ENCODE data around the gene CALML3.

CALML3 gene

DNA sequence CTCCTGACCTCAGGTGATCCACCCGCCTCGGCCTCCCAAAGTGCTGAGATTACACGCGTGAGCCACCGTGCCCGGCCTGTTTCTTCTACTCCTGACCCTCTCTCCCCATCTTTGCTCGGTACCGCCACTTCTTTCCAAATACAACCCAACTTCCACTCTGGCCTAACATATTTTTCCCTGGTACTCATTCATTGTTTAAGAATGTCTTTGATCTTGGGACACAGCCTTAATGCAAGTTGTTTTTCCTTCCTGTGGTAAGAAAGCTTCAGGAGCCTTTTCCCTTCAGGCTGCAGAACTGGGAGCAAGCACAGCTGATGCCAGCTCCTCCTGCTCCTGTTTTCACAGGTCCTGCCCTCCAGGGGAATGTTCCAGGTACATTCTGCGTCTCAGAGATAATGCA is 13.7 kb downstream of the CALML3 start:
- Histone ChIP-seq H3K36me3 (ENCODE audit: control insufficient read depth, insufficient read depth, low read length) (no peaks in the 10 kb centered on the region), H3K27ac (ENCODE audit: low read depth, low read length) (no peak overlapping the region), H3K27me3 (ENCODE audit: control insufficient read depth, insufficient read depth, low read length) (no peaks in the 10 kb centered on the region), H3K4me3 (ENCODE audit: low read depth, low read length) (no peak overlapping the region), H3K9me3 (ENCODE audit: control insufficient read depth, insufficient read depth, low read length) (peaks cover 5% of the 10 kb centered on the region; the same call in 1 of the 2 replicates), H3K9ac (ENCODE audit: low read depth, low read length) (no peak overlapping the region), H3K4me1 (ENCODE audit: control insufficient read depth, insufficient read depth, low read length) (no peaks in the 10 kb centered on the region)

DNA sequence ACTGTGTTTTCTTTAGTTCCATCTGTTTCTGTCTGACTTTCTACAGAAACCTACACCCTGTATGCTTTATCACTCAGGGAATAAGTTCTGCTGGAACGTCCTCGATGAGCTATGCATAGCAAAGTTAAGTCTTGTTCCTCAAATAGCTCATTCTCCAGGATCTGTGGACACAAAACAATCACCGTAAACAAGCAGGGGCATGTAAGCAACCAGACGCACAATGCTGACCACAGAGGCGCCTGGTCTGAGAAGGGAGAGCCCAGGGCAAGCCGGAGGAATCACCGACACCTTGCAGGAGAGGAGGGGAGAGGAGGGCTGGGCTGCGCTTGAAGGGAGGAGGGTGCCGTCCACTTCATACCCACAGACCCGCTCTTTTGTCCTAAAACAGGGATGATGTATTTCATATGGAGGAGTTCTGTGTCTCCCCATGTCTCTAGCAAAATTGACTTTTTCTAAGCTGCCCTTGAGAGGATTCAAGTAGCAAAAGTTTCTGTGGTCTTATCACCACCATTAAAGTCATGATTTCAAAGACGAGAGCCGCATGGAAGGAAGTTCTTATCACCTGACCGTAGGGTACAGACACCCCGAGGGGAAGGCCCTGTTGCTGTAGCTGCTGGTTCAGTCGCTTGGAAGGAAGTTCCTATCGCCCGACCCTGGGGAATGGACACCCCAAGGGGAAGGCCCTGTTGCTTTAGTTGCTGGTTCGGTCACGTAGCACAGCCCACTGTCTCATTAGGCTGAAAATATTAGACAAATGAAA is 14.3 kb downstream of the CALML3 start:
- no peak overlapping the region for H3K4me3 ChIP-seq (ENCODE audit: low read depth, low read length)
- H3K36me3 ChIP-seq (ENCODE audit: control insufficient read depth, insufficient read depth, low read length): no peaks in the 10 kb centered on the region
- H3K27ac ChIP-seq (ENCODE audit: low read depth, low read length): no peak overlapping the region

DNA sequence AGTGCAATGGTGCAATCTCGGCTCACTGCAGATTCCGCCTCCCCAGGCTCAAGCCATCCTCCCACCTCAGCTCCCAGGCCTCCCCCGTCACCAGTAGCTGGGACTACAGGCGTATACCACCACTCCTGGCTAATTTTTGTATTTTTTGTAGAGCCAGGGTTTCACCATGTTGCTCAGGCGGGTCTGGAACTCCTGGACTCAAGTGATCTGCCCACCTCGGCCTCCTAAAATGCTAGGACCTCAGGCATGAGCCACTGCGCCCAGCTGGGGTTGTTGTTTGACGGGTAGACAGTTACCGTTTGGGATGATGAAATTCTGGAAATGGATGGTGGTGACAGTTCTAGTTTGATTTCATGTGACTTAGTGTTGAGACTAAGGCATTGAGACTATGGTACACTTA is 15.3 kb downstream of the CALML3 start:
- Histone ChIP-seq H3K27me3 (ENCODE audit: control insufficient read depth, insufficient read depth, low read length) (no peaks in the 10 kb centered on the region), H3K27ac (ENCODE audit: low read depth, low read length) (no peak overlapping the region), H3K4me3 (ENCODE audit: low read depth, low read length) (no peak overlapping the region), H3K9ac (ENCODE audit: low read depth, low read length) (no peak overlapping the region), H3K4me1 (ENCODE audit: control insufficient read depth, insufficient read depth, low read length) (no peaks in the 10 kb centered on the region), H3K36me3 (ENCODE audit: control insufficient read depth, insufficient read depth, low read length) (no peaks in the 10 kb centered on the region), H3K9me3 (ENCODE audit: control insufficient read depth, insufficient read depth, low read length) (peaks cover 9% of the 10 kb centered on the region)

More for the DNA sequence above, 14.3 kb downstream of the CALML3 start:
- no peaks in the 10 kb centered on the region for H3K27me3 ChIP-seq (ENCODE audit: control insufficient read depth, insufficient read depth, low read length)
- no peak overlapping the region for H3K9ac ChIP-seq (ENCODE audit: low read depth, low read length)
- peaks cover 6% of the 10 kb centered on the region; the same call in 1 of the 2 replicates for H3K9me3 ChIP-seq (ENCODE audit: control insufficient read depth, insufficient read depth, low read length)
- no peaks in the 10 kb centered on the region for H3K4me1 ChIP-seq (ENCODE audit: control insufficient read depth, insufficient read depth, low read length)

DNA sequence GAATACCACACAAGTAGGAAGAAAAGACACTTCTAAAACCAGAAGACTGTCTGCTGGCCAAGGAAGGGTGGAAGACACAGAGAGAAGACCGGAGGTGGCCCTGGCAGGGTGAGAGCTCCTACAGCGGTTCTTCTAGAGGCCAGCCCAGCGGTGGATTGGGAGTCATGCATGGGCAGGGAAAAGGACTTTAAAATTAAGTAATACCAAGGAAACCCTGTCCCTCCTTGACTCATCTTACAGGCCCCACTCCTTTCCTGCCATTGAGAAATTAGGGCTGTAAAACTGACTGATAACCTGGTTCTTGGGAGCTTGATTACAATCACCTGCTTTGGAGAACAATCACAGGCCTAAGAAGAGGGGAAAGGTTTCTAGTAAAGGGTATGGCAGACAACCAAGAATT is 16.1 kb downstream of the CALML3 start:
- Histone ChIP-seq H3K4me1 (ENCODE audit: control insufficient read depth, insufficient read depth, low read length) (no peaks in the 10 kb centered on the region), H3K4me3 (ENCODE audit: low read depth, low read length) (no peak overlapping the region), H3K9ac (ENCODE audit: low read depth, low read length) (no peak overlapping the region), H3K27ac (ENCODE audit: low read depth, low read length) (no peak overlapping the region), H3K9me3 (ENCODE audit: control insufficient read depth, insufficient read depth, low read length) (peaks cover 9% of the 10 kb centered on the region), H3K36me3 (ENCODE audit: control insufficient read depth, insufficient read depth, low read length) (no peaks in the 10 kb centered on the region), H3K27me3 (ENCODE audit: control insufficient read depth, insufficient read depth, low read length) (no peaks in the 10 kb centered on the region)

DNA sequence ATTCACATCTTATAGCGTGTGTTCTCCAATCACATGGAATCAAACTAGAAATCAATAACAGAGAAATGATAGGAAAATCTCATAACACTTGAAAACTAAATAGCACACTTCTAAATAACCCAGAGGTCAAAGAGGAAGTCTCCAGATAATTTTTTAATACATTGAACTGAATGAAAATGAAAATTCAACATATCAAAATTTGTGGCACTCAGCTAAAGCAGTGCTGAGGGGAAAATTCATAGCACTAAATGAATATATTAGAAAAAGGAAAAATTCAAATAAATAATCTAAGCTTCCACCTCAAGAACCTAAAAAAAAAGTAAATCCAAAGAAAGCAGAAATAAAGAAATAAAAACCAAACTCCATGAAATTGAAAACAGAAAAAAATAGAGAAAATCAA is 17.3 kb downstream of the CALML3 start:
- Histone ChIP-seq H3K36me3 (ENCODE audit: control insufficient read depth, insufficient read depth, low read length) (no peaks in the 10 kb centered on the region), H3K4me3 (ENCODE audit: low read depth, low read length) (no peak overlapping the region), H3K27me3 (ENCODE audit: control insufficient read depth, insufficient read depth, low read length) (no peaks in the 10 kb centered on the region), H3K27ac (ENCODE audit: low read depth, low read length) (no peak overlapping the region), H3K4me1 (ENCODE audit: control insufficient read depth, insufficient read depth, low read length) (no peaks in the 10 kb centered on the region), H3K9me3 (ENCODE audit: control insufficient read depth, insufficient read depth, low read length) (peaks cover 9% of the 10 kb centered on the region), H3K9ac (ENCODE audit: low read depth, low read length) (no peak overlapping the region)

DNA sequence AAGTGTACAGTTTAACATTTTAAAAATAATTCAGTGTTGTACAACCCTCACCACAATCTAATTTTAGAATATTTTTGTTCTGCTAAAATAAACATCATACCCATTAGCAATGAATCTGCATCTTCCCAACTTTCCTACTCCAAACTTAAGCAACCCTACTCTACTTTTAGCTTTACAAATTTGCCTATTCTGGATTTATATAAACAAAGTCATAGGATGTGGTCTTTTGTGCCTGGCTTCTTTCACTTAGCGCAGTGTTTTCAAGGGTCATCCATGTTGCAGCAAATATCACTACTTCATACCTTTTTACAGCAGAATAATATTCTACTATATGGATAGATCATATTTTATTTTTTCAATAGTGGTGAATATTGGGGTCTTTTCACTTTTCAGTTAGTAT is 18.9 kb downstream of the CALML3 start:
- Histone ChIP-seq H3K36me3 (ENCODE audit: control insufficient read depth, insufficient read depth, low read length) (no peaks in the 10 kb centered on the region), H3K9ac (ENCODE audit: low read depth, low read length) (no peak overlapping the region), H3K27ac (ENCODE audit: low read depth, low read length) (no peak overlapping the region), H3K4me1 (ENCODE audit: control insufficient read depth, insufficient read depth, low read length) (no peaks in the 10 kb centered on the region), H3K9me3 (ENCODE audit: control insufficient read depth, insufficient read depth, low read length) (peaks cover 9% of the 10 kb centered on the region), H3K27me3 (ENCODE audit: control insufficient read depth, insufficient read depth, low read length) (no peaks in the 10 kb centered on the region), H3K4me3 (ENCODE audit: low read depth, low read length) (no peak overlapping the region)

DNA sequence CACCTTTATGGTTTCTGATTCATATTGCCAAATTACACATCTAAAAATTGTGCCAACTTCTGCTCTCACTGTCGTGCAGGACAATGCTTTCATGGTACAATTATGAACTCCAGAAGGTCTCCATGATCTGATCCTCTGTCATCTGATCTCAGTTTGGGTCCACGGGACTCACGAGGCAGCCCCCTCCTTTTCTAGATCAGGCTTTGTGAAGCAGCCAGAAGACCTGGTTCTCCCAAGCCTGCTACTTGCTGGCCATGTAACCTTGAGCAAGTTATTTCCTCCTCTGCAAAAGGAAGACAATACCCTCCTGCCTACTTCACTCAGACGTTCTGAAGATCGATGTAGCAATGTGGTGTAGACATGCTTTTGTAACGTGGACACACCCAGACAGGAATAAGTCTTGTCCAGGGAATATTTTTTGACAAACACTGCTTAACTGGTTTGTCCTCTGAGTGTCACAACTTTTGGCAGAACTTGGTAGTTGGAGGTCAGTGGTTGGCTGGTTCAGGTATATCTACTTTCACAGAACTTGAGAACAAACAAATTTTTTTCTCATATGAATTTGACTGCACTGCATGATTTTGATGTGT is 19.6 kb downstream of the CALML3 start:
- Histone ChIP-seq H3K36me3 (ENCODE audit: control insufficient read depth, insufficient read depth, low read length) (no peaks in the 10 kb centered on the region), H3K9me3 (ENCODE audit: control insufficient read depth, insufficient read depth, low read length) (peaks cover 9% of the 10 kb centered on the region), H3K27me3 (ENCODE audit: control insufficient read depth, insufficient read depth, low read length) (no peaks in the 10 kb centered on the region), H3K4me3 (ENCODE audit: low read depth, low read length) (no peak overlapping the region), H3K9ac (ENCODE audit: low read depth, low read length) (no peak overlapping the region), H3K27ac (ENCODE audit: low read depth, low read length) (no peak overlapping the region), H3K4me1 (ENCODE audit: control insufficient read depth, insufficient read depth, low read length) (no peaks in the 10 kb centered on the region)

DNA sequence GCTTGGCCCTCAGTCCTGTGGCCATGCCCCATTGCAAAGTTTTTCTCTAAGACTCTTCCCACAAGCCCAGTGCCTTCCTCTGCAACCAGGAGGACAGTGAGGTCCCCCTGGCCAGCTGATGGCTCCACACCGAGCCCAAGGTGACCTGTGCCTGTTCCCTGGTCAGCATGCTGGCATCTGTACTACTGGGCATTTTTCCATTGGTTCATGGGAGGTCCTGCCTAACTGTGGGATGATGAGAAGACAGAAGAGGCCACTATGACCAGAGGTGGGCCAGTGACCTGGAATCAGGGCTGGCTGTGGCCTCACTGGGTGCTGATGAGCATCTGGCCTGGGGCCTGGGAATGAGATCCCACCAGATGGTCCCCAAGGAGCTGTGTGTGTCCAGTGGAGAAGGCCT is 20.2 kb downstream of the CALML3 start:
- Histone ChIP-seq H3K4me1 (ENCODE audit: control insufficient read depth, insufficient read depth, low read length) (no peaks in the 10 kb centered on the region), H3K9me3 (ENCODE audit: control insufficient read depth, insufficient read depth, low read length) (peaks cover 9% of the 10 kb centered on the region), H3K27me3 (ENCODE audit: control insufficient read depth, insufficient read depth, low read length) (no peaks in the 10 kb centered on the region), H3K27ac (ENCODE audit: low read depth, low read length) (no peak overlapping the region), H3K4me3 (ENCODE audit: low read depth, low read length) (no peak overlapping the region), H3K9ac (ENCODE audit: low read depth, low read length) (no peak overlapping the region), H3K36me3 (ENCODE audit: control insufficient read depth, insufficient read depth, low read length) (no peaks in the 10 kb centered on the region)

DNA sequence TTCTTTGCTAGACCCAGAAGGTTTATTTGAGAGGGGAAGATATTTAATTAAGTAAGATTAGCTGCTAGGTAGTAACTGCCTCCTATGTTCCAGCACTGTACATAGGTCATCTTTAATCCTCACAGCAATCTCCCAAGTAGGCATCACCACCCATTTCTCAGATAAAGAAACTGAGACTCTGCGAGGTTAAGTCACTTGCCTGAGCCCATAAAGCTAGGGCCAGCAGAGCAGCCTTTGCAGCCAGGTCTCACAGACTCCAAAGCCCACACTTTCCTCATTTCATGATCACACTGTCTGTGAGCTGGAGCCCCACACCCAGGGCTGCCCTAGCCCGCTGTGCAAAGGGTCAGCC is 20.6 kb downstream of the CALML3 start:
- peaks cover 9% of the 10 kb centered on the region for H3K9me3 ChIP-seq (ENCODE audit: control insufficient read depth, insufficient read depth, low read length)
- no peak overlapping the region for H3K4me3 ChIP-seq (ENCODE audit: low read depth, low read length)
- H3K36me3 ChIP-seq (ENCODE audit: control insufficient read depth, insufficient read depth, low read length): no peaks in the 10 kb centered on the region
- H3K27me3 ChIP-seq (ENCODE audit: control insufficient read depth, insufficient read depth, low read length): no peaks in the 10 kb centered on the region
- H3K4me1 ChIP-seq (ENCODE audit: control insufficient read depth, insufficient read depth, low read length): no peaks in the 10 kb centered on the region
- no peak overlapping the region for H3K9ac ChIP-seq (ENCODE audit: low read depth, low read length)
- no peak overlapping the region for H3K27ac ChIP-seq (ENCODE audit: low read depth, low read length)

DNA sequence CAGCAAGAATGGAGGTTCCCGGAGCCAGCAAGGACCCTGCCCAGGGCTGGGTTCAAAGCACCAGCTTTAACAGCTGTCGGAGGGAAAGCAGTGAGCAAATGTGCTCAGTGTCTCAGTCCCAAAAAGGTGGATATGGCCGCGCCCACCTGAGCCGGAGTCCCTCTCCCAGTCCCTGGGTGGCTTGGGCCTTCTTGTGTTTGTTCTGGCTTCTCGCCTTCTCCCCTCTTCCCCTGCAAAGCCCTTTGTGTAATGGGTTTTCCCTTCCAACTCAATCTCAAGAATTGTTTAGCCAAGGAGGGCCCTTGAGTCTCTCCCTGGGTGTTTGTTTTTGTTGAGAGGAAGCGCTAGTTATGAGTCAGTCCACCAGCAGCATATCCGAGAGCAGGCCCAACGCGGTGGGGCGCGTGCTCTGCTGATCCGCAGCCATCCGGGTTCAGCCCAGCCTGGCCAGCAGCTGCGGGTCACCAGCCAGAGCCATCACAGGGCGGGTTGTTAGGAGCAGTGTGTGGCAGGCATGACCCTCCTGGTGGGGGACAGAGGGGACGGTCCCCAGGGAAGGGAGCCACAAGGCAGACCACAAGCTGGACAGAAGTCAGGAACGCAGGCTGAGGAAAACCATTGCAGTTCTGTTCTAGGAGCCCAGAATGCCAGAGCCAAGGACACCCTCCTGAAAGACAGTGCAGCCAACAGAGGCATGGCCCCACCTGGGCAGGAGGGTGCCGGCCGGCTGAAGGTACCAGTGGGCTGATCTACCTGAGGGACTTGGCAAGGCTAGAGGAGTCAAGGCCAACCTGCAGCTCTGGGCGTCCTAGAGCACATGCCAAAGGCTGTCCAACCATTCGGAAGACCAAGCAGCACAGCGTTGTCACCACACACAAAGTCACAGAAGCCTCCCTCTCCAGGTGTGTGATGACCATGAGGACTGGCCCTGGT is 21.3 kb downstream of the CALML3 start:
- no peaks in the 10 kb centered on the region for H3K27me3 ChIP-seq (ENCODE audit: control insufficient read depth, insufficient read depth, low read length)
- H3K4me3 ChIP-seq (ENCODE audit: low read depth, low read length): no peak overlapping the region
- H3K4me1 ChIP-seq (ENCODE audit: control insufficient read depth, insufficient read depth, low read length): no peaks in the 10 kb centered on the region
- H3K9ac ChIP-seq (ENCODE audit: low read depth, low read length): no peak overlapping the region
- no peak overlapping the region for H3K27ac ChIP-seq (ENCODE audit: low read depth, low read length)
- H3K36me3 ChIP-seq (ENCODE audit: control insufficient read depth, insufficient read depth, low read length): no peaks in the 10 kb centered on the region
- peaks cover 9% of the 10 kb centered on the region for H3K9me3 ChIP-seq (ENCODE audit: control insufficient read depth, insufficient read depth, low read length)
